Sigmoid colon (tissue), 4 donors: ENCODE results near the gene MGST2.

Experiments
- CTCF ChIP-seq, 4 experiments: fragments of 450-650 bp in 3 of 4; fragments of 200-600 bp in 1 of 4; IDR thresholded peaks; one replicate each; pipeline ENCODE4 v1.5.1; 2016 to 2019; ENCODE audit warnings: antibody characterized with exemption in 4 of 4, mild to moderate bottlenecking in 3 of 4, moderate library complexity in 2 of 4
- EP300 ChIP-seq, 4 donors: sonication (generic); formaldehyde crosslinking; IDR thresholded peaks; one replicate each; pipeline ENCODE4 v1.6.1; 2017; ENCODE audit warnings: antibody characterized with exemption in 4 of 4
- POLR2A ChIP-seq, 2 donors: fragments of 450-650 bp; IDR thresholded peaks; one replicate each; pipeline ENCODE4 v1.6.1; 2016; ENCODE audit warnings: antibody characterized with exemption in 2 of 2, mild to moderate bottlenecking in 2 of 2, moderate library complexity in 2 of 2
- POLR2AphosphoS5 ChIP-seq, 4 donors: sonication (generic); formaldehyde crosslinking; IDR thresholded peaks; one replicate each; pipeline ENCODE4 v1.6.1; 2017; ENCODE audit warnings: antibody characterized with exemption in 4 of 4

- no peak for TF ChIP-seq CTCF (IDR thresholded peaks at IDR 0.05)
- no peak for TF ChIP-seq EP300 (IDR thresholded peaks at IDR 0.05)
- no peak for TF ChIP-seq POLR2A (IDR thresholded peaks at IDR 0.05)
- TF ChIP-seq POLR2AphosphoS5 (IDR thresholded peaks at IDR 0.05): no peak
Measured at GRCh38 chr4:139672732-139673131, 7.1 kb downstream of the MGST2 start.
